Left kidney (tissue), 2 donors: ENCODE data around the gene UBR1. TPM values are rescaled to one million over a fixed set of nuclear protein-coding genes. Genes with fewer than 3 reads are reported as not detected.
"Not testable (repeated sequence)": the region's sequence is repeated elsewhere in the genome, so short reads cannot be mapped to it uniquely, and the experiment has no call there.

Experiments
- DNase-seq: peaks from one replicate; pipeline ENCODE4 v3.0.0-alpha.2; 2013
- polyA plus RNA-seq: library from polyadenylated mRNA; unstranded; fragments of 120-200 nt; gene quantifications from one replicate; pipeline ENCODE4 v1.2.1, GENCODE V29; 2013; ENCODE audit not compliant: insufficient read length

The UBR1 gene
- polyA plus RNA-seq, 1 donor: 29.4 TPM

GRCh38 chr15:42971830-42972229, 134.0 kb downstream of the UBR1 start:
- DNase-seq: no peak

DNA sequence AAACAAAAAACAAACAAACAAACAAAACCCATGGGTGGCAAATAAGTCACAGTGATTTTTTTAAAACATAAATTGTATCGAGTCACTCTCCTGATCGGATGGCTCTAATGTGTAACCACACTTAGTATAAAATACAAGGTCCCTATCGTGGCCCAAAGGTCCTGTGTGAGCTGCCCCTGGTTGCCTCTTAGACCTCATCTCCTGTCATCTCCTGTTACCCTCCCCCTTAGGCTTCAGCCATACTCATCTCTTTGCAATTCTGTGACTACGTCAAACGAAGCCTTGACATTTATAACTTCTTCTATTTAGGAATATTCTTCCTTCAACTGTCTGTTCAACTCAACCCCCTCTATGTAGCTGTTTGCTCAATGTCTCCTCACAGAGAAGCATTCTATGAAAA, 141.4 kb downstream of the UBR1 start:
- DNase-seq: no peak

- DNase-seq: no peak
Measured at GRCh38 chr15:42955518-42955917, 150.3 kb downstream of the UBR1 start.

DNA sequence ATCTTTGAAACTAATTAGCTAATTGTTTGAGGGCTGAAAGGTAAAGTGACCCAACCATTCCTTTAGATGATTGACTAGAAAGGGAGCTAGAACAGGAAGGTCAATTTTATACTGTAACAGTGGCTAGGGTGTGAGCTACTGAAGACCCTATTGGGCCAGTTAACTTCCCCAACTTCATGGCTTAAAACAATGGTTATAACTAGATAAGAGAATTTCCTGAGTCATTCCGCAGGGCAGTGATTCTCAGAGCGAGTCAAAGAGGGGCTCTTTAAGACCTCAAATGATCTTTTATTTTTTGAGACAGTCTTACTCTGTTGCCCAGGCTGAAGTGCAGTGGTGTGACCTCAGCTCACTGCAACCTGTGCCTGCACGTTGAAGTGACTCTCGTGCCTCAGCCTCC, 151.5 kb downstream of the UBR1 start:
- no peak for DNase-seq

GRCh38 chr15:42948898-42949297, 156.9 kb downstream of the UBR1 start:
- not testable (repeated sequence) for DNase-seq

DNA sequence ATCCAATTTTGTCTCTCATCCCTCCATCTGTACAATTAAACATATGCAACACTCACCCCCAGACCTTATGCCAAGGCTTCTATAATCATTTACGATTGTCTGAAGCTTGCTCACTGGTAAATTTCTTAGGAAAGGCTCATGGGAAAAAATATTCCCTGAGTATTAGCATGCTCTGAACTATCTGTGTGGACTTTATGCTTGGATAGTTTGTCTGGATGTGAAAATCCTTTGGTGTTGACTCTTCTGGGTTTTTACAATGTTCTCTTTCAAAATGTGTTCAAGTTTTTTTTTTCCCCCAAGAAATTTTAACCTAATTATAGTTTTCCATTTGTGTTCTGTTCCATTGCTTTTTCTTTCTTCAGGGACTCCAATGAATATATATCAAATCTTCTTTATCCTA, 165.3 kb downstream of the UBR1 start:
- DNase-seq: no peak

DNA sequence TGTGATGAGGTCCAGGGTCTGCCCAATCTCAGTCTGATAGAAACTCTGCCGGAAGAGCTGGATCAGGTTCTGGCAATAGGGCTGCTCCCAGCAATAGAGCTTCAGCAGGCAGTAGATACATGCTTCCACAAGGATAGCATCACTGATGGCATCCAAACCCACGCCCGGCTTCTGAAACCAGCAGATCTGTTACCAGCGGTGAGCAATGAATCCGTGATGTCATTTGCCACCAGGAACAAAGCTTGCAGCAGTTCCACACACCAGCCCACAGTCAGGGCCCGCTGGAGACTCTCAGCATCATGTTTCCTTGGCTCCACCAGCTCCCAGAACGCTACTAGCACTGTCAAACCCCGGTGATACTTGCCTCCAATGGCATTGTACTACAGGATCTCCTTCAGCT, 166.0 kb downstream of the UBR1 start:
- no peak for DNase-seq

GRCh38 chr15:42937143-42937542, 168.7 kb downstream of the UBR1 start:
- no peak for DNase-seq

GRCh38 chr15:42933886-42934667, 171.8 kb downstream of the UBR1 start:
- no peak for DNase-seq

DNA sequence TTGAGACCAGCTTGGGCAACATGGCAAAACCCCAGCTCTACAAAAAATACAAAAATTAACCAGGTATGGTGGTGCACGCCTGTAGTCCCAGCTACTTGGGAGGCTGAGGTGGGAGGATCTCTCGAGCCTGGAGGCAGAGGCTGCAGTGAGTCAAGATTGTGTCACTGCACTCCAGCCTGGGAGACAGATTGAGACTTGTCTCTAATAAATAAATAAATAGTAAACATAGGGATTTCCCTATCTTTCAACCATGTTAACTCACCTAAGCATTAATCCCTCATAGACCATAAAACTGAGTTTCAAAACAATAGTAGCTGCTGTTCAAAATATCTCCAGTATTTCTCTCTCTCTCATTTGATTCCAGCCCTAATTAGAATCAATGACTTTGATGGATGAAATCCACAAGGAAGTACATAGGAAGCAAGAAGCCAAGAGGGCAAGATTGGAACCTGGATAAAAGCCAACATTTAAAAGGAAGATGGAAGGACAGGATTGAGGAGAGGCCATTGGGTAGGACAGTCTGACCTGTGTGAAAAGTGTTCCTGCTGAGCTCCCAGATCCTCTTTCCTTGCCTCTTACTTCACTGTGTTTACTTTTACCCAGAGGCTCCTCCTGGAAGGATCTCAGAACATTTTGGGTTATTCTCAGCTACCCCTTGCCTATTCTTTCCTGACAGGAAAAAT, 172.9 kb downstream of the UBR1 start:
- DNase-seq: no peak

DNA sequence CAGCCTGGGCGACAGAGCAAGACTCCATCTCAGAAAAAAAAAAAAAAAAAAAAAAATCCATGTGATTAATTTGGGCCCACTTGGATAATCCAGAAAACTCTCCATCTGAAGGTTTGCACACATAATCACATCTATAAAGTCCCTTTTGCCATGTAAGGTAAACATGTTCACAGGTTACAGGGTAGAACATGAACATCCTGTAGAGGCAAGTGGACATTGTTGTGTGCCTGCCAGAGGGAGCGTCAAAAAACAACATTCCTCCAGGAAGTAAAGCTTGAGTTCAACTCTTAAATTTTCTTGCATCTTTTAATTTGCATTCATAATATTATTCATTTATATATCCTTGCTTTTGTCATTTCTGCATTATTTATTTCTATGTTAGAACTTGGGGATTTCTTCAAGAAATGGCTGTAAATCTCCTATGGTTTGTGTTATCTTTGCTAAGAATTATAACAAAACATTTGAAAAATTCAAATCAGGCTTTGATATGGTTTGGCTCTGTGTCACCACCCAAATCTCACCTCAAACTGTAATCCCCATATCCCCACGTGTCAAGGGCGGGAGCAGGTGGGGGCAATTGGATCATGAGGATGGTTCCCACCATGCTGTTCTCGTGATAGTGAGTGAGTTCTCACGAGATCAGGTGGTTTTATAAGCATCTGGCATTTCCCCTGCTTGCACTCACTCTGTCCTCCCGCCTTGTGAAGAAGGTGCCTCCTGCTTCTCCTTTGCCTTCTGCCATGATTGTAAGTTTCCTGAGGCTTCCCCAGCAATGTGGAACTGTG, 173.9 kb downstream of the UBR1 start:
- no peak for DNase-seq

DNA sequence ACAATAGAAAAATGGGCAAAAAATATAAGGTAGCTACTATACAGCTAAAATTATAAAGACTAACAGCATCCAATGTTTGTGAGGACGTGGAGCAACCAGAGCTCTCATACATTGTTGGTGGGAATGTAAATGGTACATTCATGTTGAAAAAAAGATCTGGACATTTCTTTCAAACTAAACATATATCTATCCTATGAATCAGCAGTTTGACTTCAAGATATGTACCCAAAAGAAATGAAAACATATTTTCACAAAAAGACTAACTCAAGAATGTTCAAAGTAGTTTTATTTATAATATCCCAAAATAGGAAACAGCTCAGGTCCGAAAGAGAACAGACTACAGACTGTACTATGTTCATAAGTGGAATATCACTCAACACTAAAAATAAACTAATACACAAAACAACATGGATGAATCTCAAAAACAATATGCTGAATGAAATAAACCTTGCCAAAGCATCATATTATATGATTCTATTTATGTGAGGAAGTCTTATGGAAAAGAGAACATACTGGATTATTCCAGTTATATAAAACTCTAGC, 176.5 kb downstream of the UBR1 start:
- DNase-seq: no peak

DNA sequence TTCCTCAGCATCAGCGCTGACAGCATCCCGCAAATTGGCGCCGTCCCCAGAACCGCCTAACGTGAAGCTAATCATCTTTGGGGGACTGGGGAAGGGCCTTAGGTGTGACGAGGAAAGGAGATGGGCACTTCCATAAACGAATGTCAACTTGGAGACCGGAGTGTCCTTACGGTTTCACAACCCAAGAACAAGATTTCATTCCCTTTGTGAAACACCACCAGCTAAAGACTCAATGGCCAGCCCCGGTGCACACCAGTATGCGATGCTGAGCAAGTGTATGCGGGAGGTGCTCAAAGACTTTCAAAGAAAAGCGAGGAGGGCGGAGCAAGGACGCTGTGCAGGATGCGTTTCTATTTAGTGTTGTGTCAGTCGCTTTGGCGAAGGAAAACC, 184.5 kb downstream of the UBR1 start:
- peak; percentile 15 for DNase-seq

DNA sequence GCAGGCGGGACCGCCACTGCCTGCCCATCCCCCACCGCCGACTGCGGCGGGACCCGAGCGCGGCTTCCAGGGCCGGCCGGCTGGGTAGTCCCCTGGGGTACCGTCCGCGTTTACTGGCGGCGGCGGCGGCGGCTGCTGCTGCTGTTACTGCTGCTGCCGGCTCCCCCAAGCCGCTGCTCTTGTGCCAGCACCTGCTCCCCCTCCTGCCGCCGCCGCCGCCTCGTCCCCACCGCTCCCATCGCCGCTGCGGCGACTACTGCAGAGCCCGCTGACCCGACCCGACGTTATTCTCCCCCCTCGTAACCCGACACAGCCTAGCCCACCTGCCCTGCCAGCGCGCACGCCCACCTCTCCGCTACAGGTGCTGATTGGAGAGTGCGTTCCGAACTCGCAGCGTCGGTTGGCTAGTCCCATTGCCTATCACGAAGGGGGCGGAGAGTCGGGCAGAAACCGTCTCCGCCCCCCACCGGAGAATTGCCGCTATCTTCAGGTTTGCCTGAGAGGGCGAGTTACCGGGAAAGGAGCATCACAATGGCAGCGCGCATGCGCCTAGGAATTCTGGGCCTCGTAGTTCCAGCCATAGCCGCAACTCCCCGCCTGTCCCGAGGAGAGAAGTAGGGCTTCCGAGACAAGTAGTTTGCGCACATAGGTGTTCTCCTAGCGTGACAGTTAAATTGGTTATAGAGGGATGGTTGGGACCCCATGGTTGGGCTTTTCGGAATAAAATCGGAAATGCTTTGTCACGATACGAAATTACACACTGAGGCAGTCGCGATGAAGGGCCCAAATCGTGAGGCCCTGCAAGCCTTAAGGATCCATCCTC, 185.1 kb downstream of the UBR1 start, which contains the start of gene TTBK2:
TTBK2 (minus strand) TSS at position 260 of the 823 bp plus-strand sequence. CDS start 42,161 bp downstream, outside the sequence.
- peak; percentile 99 for DNase-seq

DNA sequence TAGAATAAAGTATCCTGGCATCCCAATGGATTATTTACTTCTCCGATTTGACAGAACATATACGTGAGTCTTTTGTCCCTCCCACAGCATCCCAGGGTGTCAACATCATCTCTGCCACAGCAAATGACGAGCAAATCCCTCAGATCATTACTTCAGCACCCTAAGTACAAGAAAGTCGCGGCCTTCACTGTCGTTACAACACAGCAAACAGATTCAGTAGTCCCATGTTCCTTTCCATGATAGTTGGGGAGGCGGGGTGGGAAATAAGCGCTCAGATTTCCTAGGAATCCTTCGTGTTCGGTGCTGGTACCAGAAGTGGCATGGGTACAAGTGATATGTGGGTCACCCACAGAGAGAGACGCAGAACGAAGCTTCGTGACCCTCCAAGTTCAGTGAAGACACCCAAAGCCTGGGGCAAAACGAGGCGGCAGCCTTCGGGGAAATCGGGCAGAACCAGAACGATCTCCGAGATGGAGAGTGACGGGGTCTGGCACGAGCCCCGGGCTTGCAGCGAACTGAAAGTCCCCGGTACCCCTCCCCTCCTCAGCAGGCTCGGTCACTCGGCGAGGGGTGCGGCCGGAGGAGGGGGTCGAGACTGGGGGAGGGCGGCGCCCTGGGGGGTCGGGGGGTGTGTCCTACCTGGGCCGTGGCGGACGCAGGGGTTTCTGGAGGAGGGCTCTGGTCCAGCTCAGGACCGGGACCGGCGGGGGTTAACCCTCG, 185.9 kb downstream of the UBR1 start:
- DNase-seq: peak; percentile 35

DNA sequence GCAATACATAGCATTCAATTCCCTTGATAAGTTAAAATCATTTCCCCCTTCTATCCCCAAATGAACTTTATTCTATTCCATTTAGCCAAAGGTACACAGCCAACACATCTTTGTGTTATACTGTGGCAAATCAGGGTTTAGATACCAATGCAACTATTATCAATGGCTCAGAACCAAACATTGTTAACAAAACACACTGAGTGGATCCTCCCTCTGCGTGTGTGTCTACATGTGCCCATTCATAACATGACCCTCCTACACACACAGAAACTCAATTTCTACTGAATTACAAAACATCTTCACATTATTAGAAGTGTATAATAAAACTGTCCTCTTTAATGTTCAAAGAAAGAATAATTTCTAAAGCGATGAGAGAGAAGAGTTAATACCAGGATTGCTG, 186.5 kb downstream of the UBR1 start:
- no peak for DNase-seq

DNA sequence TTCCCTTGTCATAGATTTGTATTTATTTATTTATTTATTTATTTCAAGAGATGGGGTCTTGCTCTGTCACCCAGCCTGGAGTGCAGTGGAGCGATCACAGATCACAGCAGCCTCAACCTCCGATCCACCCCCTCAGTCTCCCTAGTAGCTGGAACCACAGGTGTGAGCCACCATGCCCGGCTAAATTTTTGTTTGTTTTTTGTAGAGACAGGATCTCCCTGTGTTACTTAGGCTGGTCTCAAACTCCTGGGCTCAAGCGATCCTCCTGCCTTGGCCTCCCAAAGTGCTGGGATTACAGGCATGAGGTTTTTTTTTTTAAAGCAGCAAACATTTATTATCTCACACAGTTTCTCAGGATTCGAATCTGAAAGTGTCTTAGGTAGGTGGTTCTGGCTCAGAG, 187.8 kb downstream of the UBR1 start:
- DNase-seq: no peak

DNA sequence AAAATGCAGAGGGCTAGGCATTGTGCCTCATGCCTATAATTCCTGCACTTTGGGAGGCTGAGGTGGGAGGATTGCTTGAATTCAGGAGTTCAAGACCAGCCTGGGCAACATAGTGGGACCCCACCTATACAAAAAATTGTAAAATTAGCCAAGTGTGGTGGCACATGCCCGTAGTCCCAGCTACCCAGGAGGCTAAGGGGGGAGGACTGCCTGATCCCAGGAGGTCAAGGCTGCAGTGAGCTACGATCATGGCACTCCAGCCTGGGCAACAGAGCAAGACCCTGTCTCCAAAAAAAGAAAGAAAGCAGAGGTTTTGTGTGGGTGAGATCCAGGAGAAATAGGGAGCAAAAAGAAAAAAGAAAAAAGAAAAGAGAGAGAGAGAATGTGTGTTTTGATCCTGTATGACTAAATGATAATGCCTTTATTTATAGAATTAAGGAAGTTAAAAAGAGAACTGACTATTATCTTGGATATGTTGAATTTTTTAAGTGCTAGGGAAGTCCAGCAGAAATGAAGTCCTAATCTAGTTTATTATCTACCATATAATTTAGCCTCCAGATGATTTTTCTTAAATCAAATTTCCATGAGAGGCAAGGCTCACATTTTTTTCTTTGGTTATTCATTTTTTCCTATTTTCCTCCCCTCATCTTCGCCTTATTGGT, 190.1 kb downstream of the UBR1 start:
- DNase-seq: no peak

- DNase-seq: no peak
Measured at GRCh38 chr15:42914728-42915497, 190.9 kb downstream of the UBR1 start.
